K562 (cell line): ENCODE data around the gene DSCAM. TPM values are rescaled to one million over a fixed set of nuclear protein-coding genes. Genes with fewer than 3 reads are reported as not detected.

Source experiments
- ATAC-seq: fragments of 200-7000 bp; cut with Tn5 transposase; 3 replicates; pipeline ENCODE4 v1.9.1; 2020; ENCODE audit warnings: moderate library complexity
- BruUV-seq: library from RNA; stranded (reverse); fragments of 400-500 nt; replicated peaks from 2 replicates; lab custom pipeline; 2021; lab: Mats Ljungman, UMichigan
- CTCF ChIA-PET: fragments of 300-600 bp; formaldehyde crosslinking; extraction: SDS; loops from one replicate; lab custom pipeline; 2021; ENCODE audit warnings: low intra/inter-chr PET ratio; lab: Yijun Ruan, JAX
- POLR2A ChIA-PET: fragments of 300-600, 350-650 bp; sonication (Branson Sonifier 250); formaldehyde crosslinking; extraction: SDS; loops from one replicate; lab custom pipeline; 2021; ENCODE audit warnings: antibody characterized with exemption, inconsistent platforms; lab: Yijun Ruan, JAX
- DNase-seq, 4 experiments: peaks; one replicate each; pipeline versions ENCODE4 v3.0.0 to v3.0.0-alpha.2; 2011 to 2018; ENCODE audit warnings: low spot score in 3 of 4, mixed read lengths in 3 of 4; ENCODE audit errors: extremely low read depth in 1 of 4
- FAIRE-seq: peaks from 2 replicates; lab custom pipeline; 2011; peaks lifted over from hg19 to GRCh38; lab: Jason Lieb, UNC
- H2AFZ ChIP-seq: 2 replicates; pipeline ENCODE4 v1.6.0; 2011; ENCODE audit warnings: low read depth, low read length, control low read depth, inconsistent platforms
- H3K27ac ChIP-seq: fragments of 200-600 bp; 3 replicates; pipeline ENCODE4 v1.8.0; 2011; ENCODE audit warnings: low read depth, mild to moderate bottlenecking, control low read depth, inconsistent platforms, low read length, moderate library complexity, mixed read lengths; ENCODE audit errors: extremely low read depth
- H3K27me3 ChIP-seq, 2 experiments: fragments of 300-600 bp in 1 of 2; 2 replicates in 1 of 2; 3 replicates in 1 of 2; pipeline versions ENCODE4 v1.6.0 to v1.8.0; 2011; ENCODE audit warnings: inconsistent platforms in 2 of 2, low read length in 2 of 2, mild to moderate bottlenecking in 1 of 2, mixed read lengths in 1 of 2, moderate library complexity in 1 of 2; ENCODE audit not compliant: control insufficient read depth in 2 of 2, insufficient read depth in 2 of 2
- H3K36me3 ChIP-seq: fragments of 300-600 bp; 3 replicates; pipeline ENCODE4 v1.8.0; 2011; ENCODE audit warnings: mild to moderate bottlenecking, low read length, inconsistent platforms; ENCODE audit not compliant: control insufficient read depth, insufficient read depth
- H3K4me1 ChIP-seq, 2 experiments: fragments of 200-600 bp in 1 of 2; replicated peaks in 1 of 2; 2 replicates in 1 of 2; 3 replicates in 1 of 2; pipeline versions ENCODE4 v1.5.1 to v1.8.0; 2011; ENCODE audit warnings: inconsistent platforms in 2 of 2, low read length in 2 of 2, mild to moderate bottlenecking in 1 of 2, mixed read lengths in 1 of 2, moderate library complexity in 1 of 2; ENCODE audit not compliant: control insufficient read depth in 2 of 2, insufficient read depth in 2 of 2
- H3K4me2 ChIP-seq: 2 replicates; pipeline ENCODE4 v1.6.1; 2011; ENCODE audit warnings: low read length, control low read depth, inconsistent platforms, mixed read lengths; ENCODE audit not compliant: insufficient read depth
- H3K4me3 ChIP-seq: fragments of 200-600 bp; sonication (generic), shearing (Covaris generic); 2 replicates; pipeline ENCODE4 v1.5.1; 2016; ENCODE audit warnings: control low read depth, inconsistent platforms
- H3K79me2 ChIP-seq: fragments of 200-600 bp; 3 replicates; pipeline ENCODE4 v1.8.0; 2011; ENCODE audit warnings: low read length, inconsistent platforms; ENCODE audit not compliant: control insufficient read depth, insufficient read depth
- H3K9ac ChIP-seq, 2 experiments: 2 replicates each; pipeline versions ENCODE4 v1.6.0 to v1.6.1; 2011; ENCODE audit warnings: low read depth in 2 of 2, low read length in 2 of 2, control low read depth in 1 of 2, inconsistent platforms in 1 of 2, mild to moderate bottlenecking in 1 of 2, mixed read lengths in 1 of 2; ENCODE audit not compliant: insufficient read depth in 1 of 2
- H3K9me1 ChIP-seq: one replicate; pipeline ENCODE4 v1.6.0; 2011; ENCODE audit warnings: inconsistent platforms, mild to moderate bottlenecking, low read length, moderate library complexity; ENCODE audit not compliant: control insufficient read depth, insufficient read depth
- H3K9me3 ChIP-seq: replicated peaks from 2 replicates; pipeline ENCODE4 v1.5.1; 2011; ENCODE audit warnings: low read depth, low read length, inconsistent platforms; ENCODE audit not compliant: control insufficient read depth, insufficient read depth
- H4K20me1 ChIP-seq: replicated peaks from 2 replicates; pipeline ENCODE4 v1.6.1; 2011; ENCODE audit warnings: low read length, inconsistent platforms, mixed read lengths; ENCODE audit not compliant: control insufficient read depth, insufficient read depth
- BCOR ChIP-seq: fragments of 450-650 bp; IDR thresholded peaks from 2 replicates; pipeline ENCODE4 v1.6.1; 2016
- BRD4 ChIP-seq: fragments of 200-600 bp; sonication (generic); IDR thresholded peaks from 2 replicates; pipeline ENCODE4 v1.6.1; 2017; ENCODE audit warnings: inconsistent platforms
- CAMTA2 ChIP-seq: fragments of 250-450 bp; sonication (Bioruptor Pico); conservative IDR thresholded peaks from 2 replicates; pipeline ENCODE4 v1.5.1; 2022
- HLTF ChIP-seq: fragments of 450-650 bp; IDR thresholded peaks from 2 replicates; pipeline ENCODE4 v1.6.1; 2016
- HOXB6 ChIP-seq: fragments of 250-450 bp; sonication (Bioruptor Pico); IDR thresholded peaks from 2 replicates; pipeline ENCODE4 v1.5.1; 2022; ENCODE audit warnings: mild to moderate bottlenecking, borderline replicate concordance
- PHTF2 ChIP-seq: fragments of 250-450 bp; sonication (Bioruptor Pico); IDR thresholded peaks from 2 replicates; pipeline ENCODE4 v1.5.0; 2021; ENCODE audit warnings: mild to moderate bottlenecking
- PYGO2 ChIP-seq: fragments of 450-650 bp; IDR thresholded peaks from 2 replicates; pipeline ENCODE4 v1.6.1; 2016; ENCODE audit warnings: mild to moderate bottlenecking, missing genetic modification characterization, moderate library complexity, missing compliant biosample characterization
- RB1 ChIP-seq: fragments of 450-650 bp; IDR thresholded peaks from 2 replicates; pipeline ENCODE4 v1.6.1; 2017; ENCODE audit warnings: low read depth, mild to moderate bottlenecking
- RBM34 ChIP-seq: fragments of 200-400 bp; formaldehyde crosslinking; IDR thresholded peaks from 2 replicates; pipeline ENCODE4 v1.6.1; 2018; ENCODE audit warnings: low read length, borderline replicate concordance; ENCODE audit not compliant: insufficient read depth
- RNF2 ChIP-seq: sonication (generic); IDR thresholded peaks from 2 replicates; pipeline ENCODE4 v1.6.1; 2016
- SNRNP70 ChIP-seq: fragments of 200-400 bp; formaldehyde crosslinking; optimal IDR thresholded peaks from 2 replicates; pipeline ENCODE3; 2017; ENCODE audit warnings: low read depth, low read length
- TAF15 ChIP-seq: fragments of 200-400 bp; formaldehyde crosslinking; IDR thresholded peaks from 2 replicates; pipeline ENCODE4 v1.6.1; 2017; ENCODE audit warnings: mild to moderate bottlenecking, low read depth, low read length, moderate library complexity
- TRIM28 ChIP-seq: fragments of 450-650 bp; IDR thresholded peaks from 2 replicates; pipeline ENCODE4 v1.6.1; 2017
- ZBTB2 ChIP-seq: fragments of 450-650 bp; IDR thresholded peaks from 2 replicates; pipeline ENCODE4 v1.6.1; 2016; ENCODE audit warnings: antibody characterized with exemption
- ZNF217 ChIP-seq: sonication (generic); formaldehyde crosslinking; IDR thresholded peaks from 2 replicates; pipeline ENCODE4 v1.8.0; 2022; ENCODE audit warnings: mild to moderate bottlenecking, missing genetic modification reagents
- ZNF444 ChIP-seq: fragments of 250-450 bp; sonication (Bioruptor Pico); IDR thresholded peaks from 2 replicates; pipeline ENCODE4 v1.4.0; 2020; ENCODE audit warnings: mild to moderate bottlenecking, moderate library complexity
- ZNF445 ChIP-seq: fragments of 250-450 bp; sonication (Bioruptor Pico); IDR thresholded peaks from 2 replicates; pipeline ENCODE4 v1.4.0; 2020; ENCODE audit warnings: low read depth, mild to moderate bottlenecking, moderate library complexity
- ZNF780A ChIP-seq: fragments of 250-450 bp; sonication (Bioruptor Pico); IDR thresholded peaks from 2 replicates; pipeline ENCODE4 v1.5.0; 2021; ENCODE audit warnings: mild to moderate bottlenecking
- WGBS: fragments of 100-300 bp; shearing (Covaris generic); methylation state at CpG from one replicate; pipeline ENCODE4 v1.1.6; 2016; ENCODE audit warnings: low coverage, mixed read lengths; ENCODE audit not compliant: insufficient coverage; ENCODE audit errors: missing lambda C conversion rate; 5-methylcytosine and 5-hydroxymethylcytosine counted together
- in situ Hi-C: fragments of 300-500 bp; cut with MboI; formaldehyde crosslinking; loops from 4 replicates; pipeline ENCODE4 v1.15.0; 2018; ENCODE audit warnings: inconsistent platforms, mixed read lengths
- intact Hi-C: fragments of 100-400 bp; cut with micrococcal nuclease; formaldehyde crosslinking; loops from 2 replicates; pipeline ENCODE4 v1.14.2; 2022
- polyA plus RNA-seq, 8 experiments: library from polyadenylated mRNA; depleted of rRNA in 4 of 8; stranded (reverse) in 5 of 8; unstranded in 3 of 8; fragments of >200 nt; fragmentation: Nextera tagmentation in 2 of 8; fragmentation: Illumina TruSeq in 1 of 8; extraction: Ambion mirVana in 2 of 8; extraction: Trizol in 1 of 8; gene quantifications; 2 replicates each; pipeline versions ENCODE4 v1.2.1 to v1.2.3, GENCODE V29; 2011 to 2014; ENCODE audit warnings: inconsistent platforms in 1 of 8, missing spikeins in 1 of 8
- total RNA-seq, 7 experiments: library from RNA; depleted of rRNA in 6 of 7; stranded (reverse); fragments of >200 nt in 6 of 7; fragmentation: Illumina TruSeq in 2 of 7; extraction: Trizol in 2 of 7; gene quantifications; 2 replicates each; pipeline versions ENCODE4 v1.2.1 to v1.2.3, GENCODE V29; 2011 to 2021; ENCODE audit warnings: low replicate concordance in 1 of 7
- TF ChIP-seq, protein P1 (sequence below): fragments of 200-800 bp; sonication (Bioruptor generic); IDR thresholded peaks from 2 replicates; pipeline ENCODE4 v1.6.1; 2017; ENCODE audit warnings: missing genetic modification characterization, missing compliant biosample characterization

DSCAM gene
- total and polyA plus RNA-seq, 9 of the 15 experiments (the other 6 are each of a cell fraction or from before 2014, with no cell fraction given) = not detected

DNA sequence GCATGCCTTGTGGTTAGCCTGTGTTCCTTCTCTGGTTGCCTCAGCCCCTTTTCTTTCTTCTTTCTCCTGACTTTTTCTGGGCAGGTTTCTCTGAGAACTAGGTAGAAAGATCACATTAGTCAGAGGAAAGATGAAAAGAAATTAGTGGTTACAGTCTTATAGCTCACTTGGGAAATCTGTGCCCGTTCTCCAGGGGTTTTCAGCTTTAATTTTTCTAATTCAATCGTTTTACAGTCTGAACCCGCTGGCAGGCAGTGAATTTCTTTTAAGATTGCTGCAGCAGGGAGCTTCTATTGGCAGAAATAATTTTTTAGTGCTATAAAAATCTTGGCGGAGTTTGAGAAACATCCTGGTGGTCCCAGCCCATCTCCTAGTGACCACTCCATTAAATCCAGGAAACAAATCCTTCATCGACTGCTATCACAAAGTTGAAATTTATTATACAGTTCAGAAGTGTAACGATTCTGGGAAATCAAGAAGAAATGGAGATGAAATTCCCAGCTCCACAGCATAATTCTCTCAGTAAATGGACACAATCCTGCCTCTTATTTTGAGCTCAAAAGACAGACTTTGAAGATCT, 866.6 kb downstream of the DSCAM start:
- Histone ChIP-seq H3K9me3 (no peaks in the 10 kb centered on the region), H3K36me3 (no peaks in the 10 kb centered on the region), H3K27ac (no peak overlapping the region), H3K4me1 (no peaks in the 10 kb centered on the region), H3K27me3 (no peaks in the 10 kb centered on the region), H2AFZ (no peak overlapping the region), H3K4me3 (no peak overlapping the region), H3K9me1 (no peaks in the 10 kb centered on the region), H3K9ac (no peak overlapping the region), H4K20me1 (no peaks in the 10 kb centered on the region), H3K79me2 (no peaks in the 10 kb centered on the region), H3K4me2 (no peak overlapping the region)
- DNase-seq (no peak), FAIRE-seq (no peak), ATAC-seq (no peak)
- ChIA-PET CTCF (no interaction called here), POLR2A (no interaction called here)
- BruUV-seq = no TSS peak
- 4% methylated on average over 6 of the region's 6 CpGs for WGBS
- in situ Hi-C loops (no loop called here), intact Hi-C loops (no loop called here)
- TF ChIP-seq SNRNP70 (no peak), TAF15 (no peak), ZNF217 (no peak), ZNF444 (no peak), HLTF (no peak), CAMTA2 (CRISPR knock-in tag) (no peak), BRD4 (no peak), ZBTB2 (no peak), RBM34 (no peak), ZNF780A (CRISPR knock-in tag) (no peak), ZNF445 (no peak), BCOR (no peak), TRIM28 (no peak), RB1 (no peak), HOXB6 (no peak), RNF2 (no peak), PHTF2 (CRISPR knock-in tag) (no peak), PYGO2 (tag) (no peak)
- TF ChIP-seq, protein P1, sequence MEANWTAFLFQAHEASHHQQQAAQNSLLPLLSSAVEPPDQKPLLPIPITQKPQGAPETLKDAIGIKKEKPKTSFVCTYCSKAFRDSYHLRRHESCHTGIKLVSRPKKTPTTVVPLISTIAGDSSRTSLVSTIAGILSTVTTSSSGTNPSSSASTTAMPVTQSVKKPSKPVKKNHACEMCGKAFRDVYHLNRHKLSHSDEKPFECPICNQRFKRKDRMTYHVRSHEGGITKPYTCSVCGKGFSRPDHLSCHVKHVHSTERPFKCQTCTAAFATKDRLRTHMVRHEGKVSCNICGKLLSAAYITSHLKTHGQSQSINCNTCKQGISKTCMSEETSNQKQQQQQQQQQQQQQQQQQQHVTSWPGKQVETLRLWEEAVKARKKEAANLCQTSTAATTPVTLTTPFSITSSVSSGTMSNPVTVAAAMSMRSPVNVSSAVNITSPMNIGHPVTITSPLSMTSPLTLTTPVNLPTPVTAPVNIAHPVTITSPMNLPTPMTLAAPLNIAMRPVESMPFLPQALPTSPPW (CRISPR knock-in tag) = no peak
